Keratinocyte (primary cell): Measurements from ENCODE around the gene LRRC28.

Experiments
- CTCF ChIP-seq, 3 experiments: IDR thresholded peaks in 1 of 3; conservative IDR thresholded peaks in 1 of 3; optimal IDR thresholded peaks in 1 of 3; 2 replicates in 2 of 3; 3 replicates in 1 of 3; pipeline versions ENCODE3 to v1.5.1; 2011; ENCODE audit warnings: low read length in 3 of 3, mild to moderate bottlenecking in 3 of 3, moderate library complexity in 2 of 3, control low read depth in 1 of 3, inconsistent platforms in 1 of 3; ENCODE audit not compliant: insufficient read depth in 2 of 3; ENCODE audit errors: extremely low read depth in 1 of 3
- EZH2 ChIP-seq: IDR thresholded peaks from one replicate; pipeline ENCODE4 v1.6.1; 2012; ENCODE audit warnings: inconsistent platforms, mild to moderate bottlenecking, low read length, moderate library complexity

GRCh38 chr15:99320374-99321215 is 69.3 kb downstream of the LRRC28 start:
- no peak for TF ChIP-seq CTCF (optimal IDR thresholded peaks at IDR 0.05 in 1 of 3, IDR thresholded peaks at IDR 0.05 in 1 of 3, conservative IDR thresholded peaks at IDR 0.05 in 1 of 3; ENCODE audit: extremely low read depth in 1 of 3, insufficient read depth in 2 of 3, low read length in 3 of 3)
- no peak for TF ChIP-seq EZH2
